Measurements from ENCODE around the gene ZNF362. TPM values are rescaled to one million over a fixed set of nuclear protein-coding genes. Genes with fewer than 3 reads are reported as not detected.
"Not testable (repeated sequence)": the region's sequence is repeated elsewhere in the genome, so short reads cannot be mapped to it uniquely, and the experiment has no call there.

ZNF362 gene
- polyA plus RNA-seq, 1 experiment, result 9.0 TPM

DNA sequence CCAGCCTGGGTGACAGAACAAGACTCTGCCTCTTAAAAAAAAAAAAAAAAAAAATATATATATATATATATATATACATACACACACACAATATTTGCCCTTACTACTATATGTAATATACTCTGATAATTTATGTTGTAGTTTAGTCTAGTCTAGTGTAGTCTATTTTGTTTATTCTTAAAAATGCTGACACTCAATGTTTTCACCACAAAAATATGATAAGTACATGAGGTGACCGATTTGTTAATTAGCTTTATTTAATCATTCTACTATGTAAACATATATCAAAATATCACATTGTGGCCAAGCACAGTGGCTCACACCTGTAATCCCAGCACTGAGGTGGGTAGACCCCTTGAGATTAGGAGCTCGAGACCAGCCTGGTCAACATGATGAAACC, 19.8 kb upstream of the ZNF362 start:
- H3K4me3 ChIP-seq (ENCODE audit: low read depth, low read length), result no peak overlapping the region
- TF ChIP-seq, protein P1, sequence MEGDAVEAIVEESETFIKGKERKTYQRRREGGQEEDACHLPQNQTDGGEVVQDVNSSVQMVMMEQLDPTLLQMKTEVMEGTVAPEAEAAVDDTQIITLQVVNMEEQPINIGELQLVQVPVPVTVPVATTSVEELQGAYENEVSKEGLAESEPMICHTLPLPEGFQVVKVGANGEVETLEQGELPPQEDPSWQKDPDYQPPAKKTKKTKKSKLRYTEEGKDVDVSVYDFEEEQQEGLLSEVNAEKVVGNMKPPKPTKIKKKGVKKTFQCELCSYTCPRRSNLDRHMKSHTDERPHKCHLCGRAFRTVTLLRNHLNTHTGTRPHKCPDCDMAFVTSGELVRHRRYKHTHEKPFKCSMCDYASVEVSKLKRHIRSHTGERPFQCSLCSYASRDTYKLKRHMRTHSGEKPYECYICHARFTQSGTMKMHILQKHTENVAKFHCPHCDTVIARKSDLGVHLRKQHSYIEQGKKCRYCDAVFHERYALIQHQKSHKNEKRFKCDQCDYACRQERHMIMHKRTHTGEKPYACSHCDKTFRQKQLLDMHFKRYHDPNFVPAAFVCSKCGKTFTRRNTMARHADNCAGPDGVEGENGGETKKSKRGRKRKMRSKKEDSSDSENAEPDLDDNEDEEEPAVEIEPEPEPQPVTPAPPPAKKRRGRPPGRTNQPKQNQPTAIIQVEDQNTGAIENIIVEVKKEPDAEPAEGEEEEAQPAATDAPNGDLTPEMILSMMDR (IDR thresholded peaks at IDR 0.05; ENCODE audit: low read depth, low read length), result no peak
- H3K27ac ChIP-seq (ENCODE audit: low read depth, low read length), result no peak overlapping the region
- DNase-seq (ENCODE audit: low read depth, low spot score), result no peak
- ChIA-PET CTCF (interaction anchor here (0.6 kb wide), 1 partner anchor 18 kb away, joined by 3 read pairs; no protein-coding TSS in a partner anchor), POLR2A (no interaction called here)
- H3K27me3 ChIP-seq (ENCODE audit: control insufficient read depth, insufficient read depth, low read length), result no peaks in the 10 kb centered on the region
- H3K9me3 ChIP-seq (ENCODE audit: control insufficient read depth, insufficient read depth, low read length), result no peaks in the 10 kb centered on the region

DNA sequence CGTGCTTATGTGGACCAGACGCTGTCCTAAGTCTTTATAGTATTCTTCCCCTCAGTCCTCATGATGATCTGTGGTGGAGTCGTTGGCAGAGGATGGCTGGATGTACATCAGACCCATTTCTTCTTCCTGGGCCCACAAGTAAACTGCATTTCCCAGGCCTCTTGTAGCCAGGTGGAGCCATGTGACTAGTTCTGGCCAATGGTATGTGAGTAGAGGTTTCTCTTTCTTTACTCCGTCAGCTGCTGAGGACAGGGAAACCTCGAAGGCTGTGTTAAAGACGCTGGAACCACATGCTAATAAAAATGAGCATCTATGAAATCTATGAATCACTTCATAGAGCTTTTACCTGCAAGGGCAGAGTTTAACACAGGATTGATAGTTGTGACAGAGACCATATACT, 18.7 kb upstream of the ZNF362 start:
- DNase-seq (ENCODE audit: low read depth, low spot score), result no peak
- peaks cover 5% of the 10 kb centered on the region for H3K27me3 ChIP-seq (ENCODE audit: control insufficient read depth, insufficient read depth, low read length)
- no peak overlapping the region for H3K27ac ChIP-seq (ENCODE audit: low read depth, low read length)
- H3K4me3 ChIP-seq (ENCODE audit: low read depth, low read length), result no peak overlapping the region
- TF ChIP-seq, protein P1 (IDR thresholded peaks at IDR 0.05; ENCODE audit: low read depth, low read length), result no peak
- ChIA-PET CTCF (interaction anchor here (0.7 kb wide), 1 partner anchor 61 kb away, joined by 3 read pairs; no protein-coding TSS in a partner anchor), POLR2A (no interaction called here)
- no peaks in the 10 kb centered on the region for H3K9me3 ChIP-seq (ENCODE audit: control insufficient read depth, insufficient read depth, low read length)

DNA sequence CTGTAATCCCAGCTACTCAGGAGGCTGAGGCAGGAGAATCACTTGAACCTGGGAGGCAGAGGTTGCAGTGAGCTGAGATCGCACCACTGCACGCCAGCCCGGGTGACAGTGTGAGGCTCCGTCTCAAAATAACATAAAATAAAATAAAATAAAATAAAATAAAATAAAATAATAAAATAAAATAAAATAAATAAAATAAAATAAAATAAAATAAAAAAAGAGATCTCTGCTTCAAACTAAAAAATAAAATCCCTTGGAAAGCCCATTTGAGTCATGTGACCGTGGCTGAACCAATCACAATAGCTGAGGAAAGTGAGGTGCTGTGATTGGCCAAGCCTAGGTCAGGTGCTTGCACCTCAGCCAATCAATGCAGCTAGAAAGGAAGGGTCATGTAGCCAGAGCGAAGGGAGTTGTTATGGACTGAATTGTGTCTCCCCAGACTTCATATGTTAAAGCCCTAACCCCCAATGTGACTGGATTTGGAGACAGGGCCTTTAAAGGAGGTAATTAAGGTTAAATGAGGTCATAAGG, 18.0 kb upstream of the ZNF362 start:
- DNase-seq (ENCODE audit: low read depth, low spot score); H3K9me3 ChIP-seq (ENCODE audit: control insufficient read depth, insufficient read depth, low read length); POLR2A ChIA-PET; H3K4me3 ChIP-seq (ENCODE audit: low read depth, low read length); H3K27me3 ChIP-seq (ENCODE audit: control insufficient read depth, insufficient read depth, low read length); H3K27ac ChIP-seq (ENCODE audit: low read depth, low read length): not testable (repeated sequence)
- CTCF ChIA-PET, result interaction anchor here (0.6 kb wide), 1 partner anchor 153 kb away, joined by 3 read pairs; no protein-coding TSS in a partner anchor

DNA sequence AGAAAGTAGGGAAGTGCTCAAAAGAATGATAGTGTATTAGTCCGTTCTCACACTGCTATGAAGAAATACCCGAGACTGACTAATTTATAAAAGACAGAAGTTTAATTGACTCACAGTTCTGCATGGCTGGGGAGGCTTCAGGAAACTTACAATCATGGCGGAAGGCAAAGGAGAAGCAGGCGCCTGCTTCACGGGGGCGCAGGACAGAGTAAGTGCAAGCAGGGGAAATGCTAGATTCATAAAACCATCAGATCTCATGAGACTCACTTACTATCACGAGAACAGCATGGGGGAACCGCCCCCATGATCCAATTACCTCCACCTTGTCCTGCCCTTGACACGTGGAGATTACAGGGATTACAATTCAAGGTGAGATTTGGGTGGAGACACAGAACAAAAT, 16.9 kb upstream of the ZNF362 start:
- CTCF ChIA-PET; H3K27me3 ChIP-seq (ENCODE audit: control insufficient read depth, insufficient read depth, low read length); DNase-seq (ENCODE audit: low read depth, low spot score); H3K27ac ChIP-seq (ENCODE audit: low read depth, low read length); POLR2A ChIA-PET; H3K9me3 ChIP-seq (ENCODE audit: control insufficient read depth, insufficient read depth, low read length); H3K4me3 ChIP-seq (ENCODE audit: low read depth, low read length): not testable (repeated sequence)

DNA sequence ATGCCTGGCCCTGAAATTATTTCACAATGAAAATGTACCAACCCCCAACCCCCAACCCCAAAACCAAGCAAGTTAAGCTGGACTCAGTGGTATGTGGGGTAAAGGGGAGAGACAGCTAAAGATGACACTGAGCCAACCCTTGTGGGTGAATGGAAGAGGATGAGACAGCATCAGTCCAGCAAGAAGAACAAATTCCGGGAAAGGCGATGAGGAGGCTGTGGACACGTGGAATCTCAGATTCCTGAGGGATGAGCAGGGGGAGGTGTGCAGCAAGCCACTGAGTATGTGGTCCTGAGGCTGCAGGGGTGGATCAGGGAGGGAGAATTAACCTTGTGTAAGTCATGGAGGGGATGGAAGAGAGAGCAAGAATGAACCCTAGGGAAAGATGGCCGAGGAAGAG, 14.4 kb upstream of the ZNF362 start:
- POLR2A ChIA-PET, result no interaction called here
- Histone ChIP-seq H3K9me3 (ENCODE audit: control insufficient read depth, insufficient read depth, low read length) (no peaks in the 10 kb centered on the region), H3K27ac (ENCODE audit: low read depth, low read length) (no peak overlapping the region), H3K4me3 (ENCODE audit: low read depth, low read length) (no peak overlapping the region), H3K27me3 (ENCODE audit: control insufficient read depth, insufficient read depth, low read length) (peaks cover 10% of the 10 kb centered on the region)
- CTCF ChIA-PET, result no interaction called here
- no peak for DNase-seq (ENCODE audit: low read depth, low spot score)
- TF ChIP-seq, protein P1 (IDR thresholded peaks at IDR 0.05; ENCODE audit: low read depth, low read length), result no peak

DNA sequence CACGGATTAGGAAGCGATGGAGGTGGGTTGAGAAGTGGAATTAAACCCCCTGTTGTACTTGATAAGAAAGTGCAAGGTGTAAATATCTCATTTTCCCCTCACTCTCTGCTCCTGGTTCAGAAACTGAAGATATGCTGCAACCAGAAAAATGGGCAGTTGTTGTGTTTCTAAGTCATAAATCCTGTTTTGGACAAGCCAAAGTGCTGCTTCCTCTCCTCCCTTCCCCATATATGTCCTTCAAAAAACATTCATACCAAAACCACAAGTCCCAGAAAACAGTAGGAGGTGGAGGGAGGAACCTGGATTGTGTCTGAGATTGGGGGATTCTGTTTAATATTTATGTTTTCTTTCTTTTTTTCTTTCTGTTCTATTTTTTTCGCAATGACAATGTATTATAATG, 13.6 kb upstream of the ZNF362 start:
- no peak overlapping the region for H3K27ac ChIP-seq (ENCODE audit: low read depth, low read length)
- H3K4me3 ChIP-seq (ENCODE audit: low read depth, low read length), result no peak overlapping the region
- TF ChIP-seq, protein P1 (IDR thresholded peaks at IDR 0.05; ENCODE audit: low read depth, low read length), result no peak
- POLR2A ChIA-PET, result no interaction called here
- CTCF ChIA-PET, result no interaction called here
- peaks cover 11% of the 10 kb centered on the region for H3K27me3 ChIP-seq (ENCODE audit: control insufficient read depth, insufficient read depth, low read length)
- no peak for DNase-seq (ENCODE audit: low read depth, low spot score)
- no peaks in the 10 kb centered on the region for H3K9me3 ChIP-seq (ENCODE audit: control insufficient read depth, insufficient read depth, low read length)
